ENCODE data around the gene PLEK2. TPM values are rescaled to one million over a fixed set of nuclear protein-coding genes. Genes with fewer than 3 reads are reported as not detected.

The PLEK2 gene
- polyA plus RNA-seq, 1 donor (not counting 4 experiments of a cell fraction or from before 2014, with no cell fraction given), result 219 TPM

DNA sequence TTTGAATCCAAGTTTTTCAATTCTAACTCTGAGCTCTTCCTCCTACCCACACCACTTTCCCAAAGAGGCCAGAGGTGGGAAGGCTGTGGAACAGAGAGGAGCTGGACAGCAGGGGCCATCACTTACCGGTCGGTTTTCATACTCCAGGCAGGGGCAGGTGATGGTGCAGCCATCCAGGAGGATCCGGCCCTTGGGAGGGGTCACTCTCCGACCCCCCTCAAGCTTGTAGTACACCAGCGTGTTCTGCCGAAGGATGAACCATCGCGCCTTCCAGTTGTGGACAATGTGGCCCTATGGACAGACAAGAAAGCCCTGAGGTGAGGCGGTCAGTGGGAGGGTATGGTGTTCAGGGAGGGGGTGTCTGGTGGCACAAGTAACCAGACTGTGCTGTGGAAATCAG, 14.4 kb downstream of the PLEK2 start:
- H3K4me2 ChIP-seq (ENCODE audit: control insufficient read depth, extremely low read depth, insufficient read depth, low read depth, low read length), result no peak overlapping the region
- no peaks in the 10 kb centered on the region for H3K9me3 ChIP-seq (ENCODE audit: control insufficient read depth, low read depth, low read length)
- no peak overlapping the region for H3K9ac ChIP-seq (ENCODE audit: control insufficient read depth, extremely low read depth, insufficient read depth, low read length)
- no peaks in the 10 kb centered on the region for H3K27me3 ChIP-seq (ENCODE audit: control insufficient read depth, extremely low read depth, insufficient read depth, low read length)
- H3K4me1 ChIP-seq (ENCODE audit: control insufficient read depth, extremely low read depth, insufficient read depth, low read length), result no peaks in the 10 kb centered on the region
- H3K9me1 ChIP-seq (ENCODE audit: control insufficient read depth, extremely low read depth, insufficient read depth, low read length), result peaks cover 2% of the 10 kb centered on the region
- dilution Hi-C loops (cut with MboI; ENCODE audit: extremely low pct_ligation_motif_present, low sequenced_read_pairs), result no loop called here
- peaks cover 72% of the 10 kb centered on the region for H3K79me2 ChIP-seq (ENCODE audit: control insufficient read depth, insufficient read depth, low read length)
- H4K20me1 ChIP-seq (ENCODE audit: control insufficient read depth, extremely low read depth, insufficient read depth, low read length), result peaks cover 21% of the 10 kb centered on the region
- FAIRE-seq (no peak), DNase-seq (ENCODE audit: low read depth, low spot score) (no peak)
- peaks cover 22 to 49% of the 10 kb centered on the region in 2 experiments for H3K36me3 ChIP-seq (ENCODE audit: control insufficient read depth in 2 of 2, extremely low read depth in 1 of 2, insufficient read depth in 2 of 2, low read length in 2 of 2)
- no peak overlapping the region for H3K4me3 ChIP-seq (ENCODE audit: control insufficient read depth in 2 of 3, extremely low read depth in 1 of 3, insufficient read depth in 2 of 3, low read depth in 1 of 3, low read length in 3 of 3)
- TF ChIP-seq, protein P1, sequence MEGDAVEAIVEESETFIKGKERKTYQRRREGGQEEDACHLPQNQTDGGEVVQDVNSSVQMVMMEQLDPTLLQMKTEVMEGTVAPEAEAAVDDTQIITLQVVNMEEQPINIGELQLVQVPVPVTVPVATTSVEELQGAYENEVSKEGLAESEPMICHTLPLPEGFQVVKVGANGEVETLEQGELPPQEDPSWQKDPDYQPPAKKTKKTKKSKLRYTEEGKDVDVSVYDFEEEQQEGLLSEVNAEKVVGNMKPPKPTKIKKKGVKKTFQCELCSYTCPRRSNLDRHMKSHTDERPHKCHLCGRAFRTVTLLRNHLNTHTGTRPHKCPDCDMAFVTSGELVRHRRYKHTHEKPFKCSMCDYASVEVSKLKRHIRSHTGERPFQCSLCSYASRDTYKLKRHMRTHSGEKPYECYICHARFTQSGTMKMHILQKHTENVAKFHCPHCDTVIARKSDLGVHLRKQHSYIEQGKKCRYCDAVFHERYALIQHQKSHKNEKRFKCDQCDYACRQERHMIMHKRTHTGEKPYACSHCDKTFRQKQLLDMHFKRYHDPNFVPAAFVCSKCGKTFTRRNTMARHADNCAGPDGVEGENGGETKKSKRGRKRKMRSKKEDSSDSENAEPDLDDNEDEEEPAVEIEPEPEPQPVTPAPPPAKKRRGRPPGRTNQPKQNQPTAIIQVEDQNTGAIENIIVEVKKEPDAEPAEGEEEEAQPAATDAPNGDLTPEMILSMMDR (optimal IDR thresholded peaks at IDR 0.05 in 1 of 3, IDR thresholded peaks at IDR 0.05 in 1 of 3, conservative IDR thresholded peaks at IDR 0.05 in 1 of 3; ENCODE audit: extremely low read depth in 1 of 3, insufficient read depth in 2 of 3, low read length in 3 of 3), result no peak
- TF ChIP-seq EZH2 (IDR thresholded peaks at IDR 0.05; ENCODE audit: low read length), result no peak
- no peak overlapping the region for H3K27ac ChIP-seq (ENCODE audit: control insufficient read depth, insufficient read depth, low read length)
- no peak overlapping the region for H2AFZ ChIP-seq (ENCODE audit: control insufficient read depth, low read length)

DNA sequence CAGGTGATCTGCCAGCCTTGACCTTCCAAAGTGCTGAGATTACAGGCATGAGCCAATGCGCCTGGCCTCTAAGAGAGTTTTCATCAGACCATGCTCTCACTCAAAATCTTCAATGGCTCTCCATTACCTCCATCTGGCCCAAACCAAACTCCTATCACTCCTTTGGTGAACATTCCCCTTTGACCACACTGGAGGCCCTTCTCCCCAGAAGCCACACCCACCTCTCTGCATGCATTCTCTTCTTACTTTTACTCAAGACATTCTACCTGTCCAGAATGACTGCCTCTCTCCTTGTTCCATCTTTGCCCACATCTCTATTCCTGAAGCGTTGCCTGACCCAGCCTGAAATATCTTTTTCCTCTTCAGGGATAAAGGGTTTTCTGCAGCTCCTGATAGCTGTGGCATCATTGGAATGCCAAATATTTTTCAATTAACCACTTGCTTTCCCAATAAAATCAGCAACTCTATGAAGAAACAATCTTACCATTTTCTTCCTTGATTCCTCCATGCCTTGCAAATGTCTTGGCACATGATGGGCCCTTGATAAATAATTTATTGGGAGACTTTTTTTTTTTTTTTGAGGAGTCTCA, 15.5 kb downstream of the PLEK2 start:
- Histone ChIP-seq H3K36me3 (ENCODE audit: control insufficient read depth in 2 of 2, extremely low read depth in 1 of 2, insufficient read depth in 2 of 2, low read length in 2 of 2) (peaks cover 31 to 58% of the 10 kb centered on the region in 2 experiments), H3K27me3 (ENCODE audit: control insufficient read depth, extremely low read depth, insufficient read depth, low read length) (no peaks in the 10 kb centered on the region), H3K4me2 (ENCODE audit: control insufficient read depth, extremely low read depth, insufficient read depth, low read depth, low read length) (no peak overlapping the region), H3K9ac (ENCODE audit: control insufficient read depth, extremely low read depth, insufficient read depth, low read length) (no peak overlapping the region), H3K4me1 (ENCODE audit: control insufficient read depth, extremely low read depth, insufficient read depth, low read length) (no peaks in the 10 kb centered on the region), H4K20me1 (ENCODE audit: control insufficient read depth, extremely low read depth, insufficient read depth, low read length) (peaks cover 20% of the 10 kb centered on the region), H3K4me3 (ENCODE audit: control insufficient read depth in 2 of 3, extremely low read depth in 1 of 3, insufficient read depth in 2 of 3, low read depth in 1 of 3, low read length in 3 of 3) (no peak overlapping the region), H3K9me3 (ENCODE audit: control insufficient read depth, low read depth, low read length) (no peaks in the 10 kb centered on the region), H2AFZ (ENCODE audit: control insufficient read depth, low read length) (no peak overlapping the region), H3K79me2 (ENCODE audit: control insufficient read depth, insufficient read depth, low read length) (peaks cover 66% of the 10 kb centered on the region), H3K9me1 (ENCODE audit: control insufficient read depth, extremely low read depth, insufficient read depth, low read length) (peaks cover 2% of the 10 kb centered on the region), H3K27ac (ENCODE audit: control insufficient read depth, insufficient read depth, low read length) (no peak overlapping the region)
- dilution Hi-C loops (cut with MboI; ENCODE audit: extremely low pct_ligation_motif_present, low sequenced_read_pairs), result no loop called here
- DNase-seq (ENCODE audit: low read depth, low spot score) (no peak), FAIRE-seq (no peak)
- no peak for TF ChIP-seq EZH2 (IDR thresholded peaks at IDR 0.05; ENCODE audit: low read length)
- TF ChIP-seq, protein P1 (optimal IDR thresholded peaks at IDR 0.05 in 1 of 3, IDR thresholded peaks at IDR 0.05 in 1 of 3, conservative IDR thresholded peaks at IDR 0.05 in 1 of 3; ENCODE audit: extremely low read depth in 1 of 3, insufficient read depth in 2 of 3, low read length in 3 of 3), result no peak
